ENCODE measurements around the gene PIK3CD.
"Not testable (repeated sequence)": the region's sequence is repeated elsewhere in the genome, so short reads cannot be mapped to it uniquely, and the experiment has no call there.

DNA sequence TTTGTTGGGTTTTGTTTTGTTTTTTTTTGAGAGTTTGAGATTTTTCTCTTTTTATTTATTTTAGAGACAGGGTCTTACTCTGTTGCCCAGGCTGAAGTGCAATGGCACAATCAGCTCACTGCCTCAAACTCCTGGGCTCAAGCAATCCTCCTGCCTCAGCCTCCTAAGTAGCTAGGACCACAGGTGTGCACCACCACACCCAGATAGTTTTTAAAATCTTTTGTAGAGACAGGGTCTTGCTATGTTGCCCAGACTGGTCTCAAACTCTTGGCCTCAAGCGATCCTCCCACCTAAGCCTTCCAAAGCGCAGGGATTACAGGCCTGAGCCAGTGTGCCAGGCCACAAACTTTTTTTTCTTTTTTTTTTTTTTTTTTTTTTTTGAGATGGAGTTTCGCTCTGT, 26.5 kb upstream of the PIK3CD start:
- not testable (repeated sequence) for TF ChIP-seq CTCF (IDR thresholded peaks at IDR 0.05; ENCODE audit: poor library complexity); EZH2phosphoT487 (IDR thresholded peaks at IDR 0.05; ENCODE audit: low read depth, severe bottlenecking, unreplicated experiment)
